ENCODE results near the gene LMOD3.

DNA sequence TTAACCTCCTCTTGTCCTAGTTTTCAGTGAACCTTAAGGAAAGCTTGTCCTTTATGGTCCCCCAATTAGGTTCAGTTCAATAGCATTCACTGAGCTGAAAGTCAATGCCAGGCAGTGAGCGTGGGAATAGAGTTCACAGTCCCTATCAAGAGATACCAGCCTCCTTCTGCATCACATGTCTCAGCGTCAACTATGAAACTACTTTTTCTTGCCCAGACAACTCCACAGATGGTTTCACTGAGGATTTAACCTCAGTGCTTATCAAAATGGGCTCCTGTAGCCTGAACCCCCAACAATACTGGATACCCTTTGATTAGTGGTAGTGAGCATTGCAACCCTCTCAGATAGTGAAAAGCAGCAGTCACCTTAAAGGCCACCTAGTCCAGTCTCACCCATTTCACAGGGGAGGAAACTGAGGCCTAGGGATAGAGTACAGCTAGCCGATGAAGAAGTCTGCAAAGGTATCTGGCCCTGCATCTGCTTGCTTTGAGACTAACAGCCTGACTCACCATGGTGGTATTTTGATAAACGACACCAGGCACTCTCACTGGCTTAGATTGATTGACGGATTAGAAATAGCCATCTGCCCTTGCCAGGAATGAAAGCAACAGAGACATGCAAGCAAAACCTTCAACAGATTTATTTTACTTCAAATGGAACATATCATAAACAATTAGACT is 40.7 kb downstream of the LMOD3 start:
- TF ChIP-seq CTCF (IDR thresholded peaks at IDR 0.05 in 4 of 5, conservative IDR thresholded peaks at IDR 0.05 in 1 of 5) = no peak
- TF ChIP-seq POLR2A (IDR thresholded peaks at IDR 0.05) = no peak
